Mesenchymal stem cell (in vitro differentiated cells and primary cell): ENCODE data around the gene SFXN5.
A peak's percentile ranks its signal among the peaks of the same experiment; 100 is the strongest.

Experiments
- DNase-seq: peaks from one replicate; pipeline ENCODE4 v3.0.0-alpha.2; 2013
- H2AFZ ChIP-seq: one replicate; pipeline ENCODE4 v1.6.1; 2013; ENCODE audit warnings: low read depth, mild to moderate bottlenecking, control low read depth, inconsistent platforms, low read length, moderate library complexity
- H2AK5ac ChIP-seq: 2 replicates; pipeline ENCODE4 v1.6.1; 2013; ENCODE audit warnings: low read length, moderate library complexity, mild to moderate bottlenecking, inconsistent platforms; ENCODE audit not compliant: severe bottlenecking
- H2BK120ac ChIP-seq: one replicate; pipeline ENCODE4 v1.6.1; 2013; ENCODE audit warnings: low read depth, mild to moderate bottlenecking, inconsistent platforms, low read length, moderate library complexity
- H2BK12ac ChIP-seq, 2 experiments: one replicate each; pipeline ENCODE4 v1.6.1; 2013; ENCODE audit warnings: inconsistent platforms in 2 of 2, low read length in 2 of 2, mild to moderate bottlenecking in 2 of 2, moderate library complexity in 2 of 2, control low read depth in 1 of 2
- H2BK15ac ChIP-seq: one replicate; pipeline ENCODE4 v1.6.1; 2013; ENCODE audit warnings: mild to moderate bottlenecking, low read depth, inconsistent platforms; ENCODE audit not compliant: poor library complexity, severe bottlenecking
- H2BK5ac ChIP-seq: 2 replicates; pipeline ENCODE4 v1.6.1; 2013; ENCODE audit warnings: low read depth, mild to moderate bottlenecking, low read length, control low read depth, inconsistent platforms; ENCODE audit not compliant: poor library complexity, severe bottlenecking
- H3K14ac ChIP-seq, 2 experiments: one replicate each; pipeline ENCODE4 v1.6.1; 2013; ENCODE audit warnings: inconsistent platforms in 2 of 2, low read length in 2 of 2, control low read depth in 1 of 2, mild to moderate bottlenecking in 1 of 2, moderate library complexity in 1 of 2
- H3K18ac ChIP-seq, 2 experiments: one replicate each; pipeline ENCODE4 v1.6.1; 2013; ENCODE audit warnings: inconsistent platforms in 2 of 2, low read length in 2 of 2, control low read depth in 1 of 2, low read depth in 1 of 2, mild to moderate bottlenecking in 1 of 2
- H3K23ac ChIP-seq, 2 experiments: one replicate each; pipeline ENCODE4 v1.6.1; 2013; ENCODE audit warnings: inconsistent platforms in 2 of 2, low read length in 2 of 2, mild to moderate bottlenecking in 2 of 2, moderate library complexity in 2 of 2, control low read depth in 1 of 2
- H3K27ac ChIP-seq: 2 replicates; pipeline ENCODE4 v1.5.1; 2013; ENCODE audit warnings: mild to moderate bottlenecking, moderate library complexity, low read length, control low read depth, inconsistent platforms; ENCODE audit not compliant: poor library complexity, severe bottlenecking
- H3K27me3 ChIP-seq, 2 experiments: 2 replicates each; pipeline versions ENCODE4 v1.6.1 to v1.7.0; 2013; ENCODE audit warnings: low read length in 2 of 2, mild to moderate bottlenecking in 2 of 2, moderate library complexity in 2 of 2, control low read depth in 1 of 2, inconsistent platforms in 1 of 2; ENCODE audit not compliant: control insufficient read depth in 1 of 2, insufficient read depth in 1 of 2
- H3K36me3 ChIP-seq, 2 experiments: 2 replicates each; pipeline versions ENCODE4 v1.6.1 to v1.7.0; 2013; ENCODE audit warnings: low read length in 2 of 2, control low read depth in 1 of 2, inconsistent platforms in 1 of 2, low read depth in 1 of 2, mild to moderate bottlenecking in 1 of 2; ENCODE audit not compliant: insufficient read depth in 2 of 2, control insufficient read depth in 1 of 2
- H3K4ac ChIP-seq, 2 experiments: one replicate each; pipeline ENCODE4 v1.6.1; 2013; ENCODE audit warnings: inconsistent platforms in 2 of 2, low read length in 2 of 2, mild to moderate bottlenecking in 2 of 2, moderate library complexity in 2 of 2, control low read depth in 1 of 2, low read depth in 1 of 2
- H3K4me1 ChIP-seq: 2 replicates; pipeline ENCODE4 v1.6.1; 2013; ENCODE audit warnings: low read depth, low read length, control low read depth; ENCODE audit not compliant: control insufficient read depth, insufficient read depth
- H3K4me2 ChIP-seq: 2 replicates; pipeline ENCODE4 v1.6.1; 2013; ENCODE audit warnings: low read length, mild to moderate bottlenecking, inconsistent platforms; ENCODE audit not compliant: poor library complexity, severe bottlenecking
- H3K4me3 ChIP-seq, 2 experiments: 2 replicates each; pipeline versions ENCODE4 v1.5.1 to v1.7.0; 2013; ENCODE audit warnings: low read length in 2 of 2, mild to moderate bottlenecking in 2 of 2, control low read depth in 1 of 2, low read depth in 1 of 2; ENCODE audit not compliant: insufficient read depth in 1 of 2
- H3K79me1 ChIP-seq: replicated peaks from 2 replicates; pipeline ENCODE4 v1.6.1; 2013; ENCODE audit warnings: mild to moderate bottlenecking, control low read depth, low read length, inconsistent platforms; ENCODE audit not compliant: poor library complexity, severe bottlenecking
- H3K9ac ChIP-seq: 2 replicates; pipeline ENCODE4 v1.7.0; 2013; ENCODE audit warnings: mild to moderate bottlenecking, low read length, moderate library complexity
- H3K9me3 ChIP-seq: 2 replicates; pipeline ENCODE4 v1.7.0; 2013; ENCODE audit warnings: mild to moderate bottlenecking, low read length; ENCODE audit not compliant: control insufficient read depth
- H4K8ac ChIP-seq: one replicate; pipeline ENCODE4 v1.6.1; 2013; ENCODE audit warnings: inconsistent platforms, mild to moderate bottlenecking, low read length, moderate library complexity
- H4K91ac ChIP-seq: one replicate; pipeline ENCODE4 v1.6.1; 2013; ENCODE audit warnings: mild to moderate bottlenecking, low read length, inconsistent platforms
- WGBS: methylation state at CpG from one replicate; pipeline ENCODE4 v1.1.7; 2013; ENCODE audit warnings: mixed read lengths; 5-methylcytosine and 5-hydroxymethylcytosine counted together

SFXN5 gene

DNA sequence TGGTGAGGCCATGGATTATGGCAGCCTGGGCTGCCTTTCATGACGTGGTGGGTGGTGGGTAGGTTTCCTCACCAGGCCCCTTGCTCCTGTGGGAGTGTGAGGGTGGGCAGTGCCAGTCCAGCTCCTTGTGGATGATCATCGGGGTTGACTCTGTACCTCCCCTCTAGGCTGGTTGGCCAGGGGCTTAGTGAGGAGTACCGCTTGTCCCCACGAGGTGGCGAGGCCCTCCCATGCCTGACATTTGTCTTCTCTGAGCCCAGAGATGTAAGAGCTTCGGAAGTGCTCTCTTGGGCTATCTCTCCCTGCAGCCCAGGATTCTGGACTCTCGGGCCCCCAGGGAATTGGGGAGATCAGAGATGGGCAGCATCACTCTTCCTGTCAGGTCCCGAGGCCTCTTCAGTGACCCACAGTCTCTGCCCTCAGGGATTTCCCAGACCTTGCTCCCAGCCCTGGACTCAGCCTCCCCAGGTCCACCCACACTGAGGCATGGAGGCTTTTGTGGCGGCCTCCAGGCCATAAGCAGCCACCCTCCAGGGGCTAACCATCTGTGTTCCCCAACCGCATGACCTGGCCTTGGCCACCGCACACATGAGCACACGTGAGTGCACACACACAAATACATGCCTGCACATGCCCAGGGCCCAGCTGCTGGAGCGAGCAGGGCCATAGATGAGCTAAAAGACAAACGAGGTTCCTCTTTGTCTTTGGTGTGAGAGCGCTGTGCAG lies 177.8 kb downstream of the SFXN5 start:
- H3K18ac ChIP-seq = peak overlapping the region in 1 of 2 experiments; percentile 86
- no peak overlapping the region for H3K4ac ChIP-seq
- H3K9me3 ChIP-seq = no peaks in the 10 kb centered on the region
- peak; percentile 75 for DNase-seq
- peaks cover 5% of the 10 kb centered on the region for H3K79me1 ChIP-seq
- H2BK120ac ChIP-seq = no peak overlapping the region
- no peak overlapping the region for H3K4me3 ChIP-seq
- no peak overlapping the region for H2BK12ac ChIP-seq
- no peak overlapping the region for H3K4me2 ChIP-seq
- H3K36me3 ChIP-seq = peaks cover 15 to 22% of the 10 kb centered on the region in 2 experiments
- no peak overlapping the region for H4K8ac ChIP-seq
- H3K27me3 ChIP-seq = peaks cover 41 to 43% of the 10 kb centered on the region in 2 experiments
- H3K27ac ChIP-seq = no peak overlapping the region
- no peak overlapping the region for H2AK5ac ChIP-seq
- WGBS = 45% methylated on average over 15 of the region's 15 CpGs
- H4K91ac ChIP-seq = peak overlapping the region; percentile 0
- no peak overlapping the region for H3K14ac ChIP-seq
- H2BK5ac ChIP-seq = no peak overlapping the region
- H2AFZ ChIP-seq = no peak overlapping the region
- no peak overlapping the region for H3K23ac ChIP-seq
- H3K9ac ChIP-seq = no peak overlapping the region
- H2BK15ac ChIP-seq = no peak overlapping the region
- peaks cover 13% of the 10 kb centered on the region for H3K4me1 ChIP-seq

DNA sequence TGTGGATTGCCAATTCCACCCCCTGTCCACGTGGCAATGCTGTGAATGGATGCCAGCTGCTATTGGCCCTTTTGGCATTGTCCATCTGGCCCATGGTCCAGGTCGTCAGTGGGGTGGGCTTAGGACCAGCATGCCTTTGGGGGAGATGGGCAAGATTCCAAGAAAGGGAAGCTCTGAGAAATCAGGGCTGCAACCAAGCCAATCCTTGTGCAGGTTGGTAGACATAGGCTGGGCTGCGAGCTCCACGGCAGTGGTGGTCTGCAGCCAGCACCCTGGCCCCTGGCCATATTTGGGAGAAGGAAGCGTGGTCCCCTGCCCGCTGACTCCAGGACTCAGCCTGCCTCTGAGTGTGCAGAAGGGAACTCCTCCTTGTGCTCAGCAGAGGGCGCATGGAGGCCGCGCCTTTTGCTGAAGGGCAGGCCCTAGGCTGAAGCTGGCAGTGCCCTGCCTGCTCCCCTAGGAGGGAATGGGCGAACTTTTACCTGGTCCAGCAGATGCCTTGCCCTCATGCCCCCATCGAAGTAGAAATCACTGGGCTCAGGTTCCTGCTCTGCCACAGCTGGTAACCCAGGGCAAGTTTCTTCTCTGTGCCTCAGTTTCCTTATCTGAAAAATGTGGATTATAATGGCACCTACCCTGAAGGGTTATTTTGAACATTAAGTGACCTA lies 178.9 kb downstream of the SFXN5 start:
- WGBS = 8% methylated on average over 11 of the region's 11 CpGs
- H3K27ac ChIP-seq = no peak overlapping the region
- H3K4me1 ChIP-seq = peaks cover 19% of the 10 kb centered on the region
- peaks cover 10% of the 10 kb centered on the region for H3K79me1 ChIP-seq
- H3K4ac ChIP-seq = no peak overlapping the region
- no peak overlapping the region for H3K18ac ChIP-seq
- DNase-seq = peak; percentile 68
- no peak overlapping the region for H2BK120ac ChIP-seq
- H4K8ac ChIP-seq = no peak overlapping the region
- H3K9me3 ChIP-seq = no peaks in the 10 kb centered on the region
- peaks cover 15 to 23% of the 10 kb centered on the region in 2 experiments for H3K36me3 ChIP-seq
- no peak overlapping the region for H2BK15ac ChIP-seq
- no peak overlapping the region for H2AFZ ChIP-seq
- no peak overlapping the region for H3K14ac ChIP-seq
- no peak overlapping the region for H3K4me3 ChIP-seq
- no peak overlapping the region for H3K4me2 ChIP-seq
- no peak overlapping the region for H2BK12ac ChIP-seq
- no peak overlapping the region for H4K91ac ChIP-seq
- peaks cover 30 to 32% of the 10 kb centered on the region in 2 experiments for H3K27me3 ChIP-seq
- H2BK5ac ChIP-seq = no peak overlapping the region
- H3K9ac ChIP-seq = no peak overlapping the region
- H3K23ac ChIP-seq = no peak overlapping the region
- no peak overlapping the region for H2AK5ac ChIP-seq
